Neural cell (in vitro differentiated cells): ENCODE measurements around the gene ADGRL3. TPM values are rescaled to one million over a fixed set of nuclear protein-coding genes. Genes with fewer than 3 reads are reported as not detected.

Experiments
- H2AFZ ChIP-seq: fragments of 200-600, 300-800 bp; sonication (generic), shearing (Covaris generic); 2 replicates; pipeline ENCODE4 v1.6.0; 2014; ENCODE audit warnings: low read depth, mild to moderate bottlenecking, antibody characterized with exemption, low read length, moderate library complexity
- H3F3A ChIP-seq: fragments of 200-600 bp; shearing (Covaris generic); 2 replicates; pipeline ENCODE4 v1.6.1; 2016; ENCODE audit warnings: mild to moderate bottlenecking, moderate library complexity, mixed read lengths, antibody characterized with exemption, low read length; ENCODE audit not compliant: insufficient read depth, poor library complexity, severe bottlenecking
- H3K27ac ChIP-seq: fragments of 200-600, 300-800 bp; sonication (generic), shearing (Covaris generic); 2 replicates; pipeline ENCODE4 v1.5.1; 2014; ENCODE audit warnings: mild to moderate bottlenecking, low read length, moderate library complexity
- H3K27me3 ChIP-seq: fragments of 300-800, 200-600 bp; sonication (generic), shearing (Covaris generic); 2 replicates; pipeline ENCODE4 v1.6.0; 2014; ENCODE audit warnings: mild to moderate bottlenecking, low read depth, low read length, moderate library complexity; ENCODE audit not compliant: insufficient read depth
- H3K36me3 ChIP-seq: fragments of 300-800, 200-600 bp; sonication (generic), shearing (Covaris generic); 2 replicates; pipeline ENCODE4 v1.5.1; 2014; ENCODE audit warnings: mild to moderate bottlenecking, antibody characterized with exemption, low read length, moderate library complexity; ENCODE audit not compliant: insufficient read depth
- H3K4me2 ChIP-seq: fragments of 300-800, 200-600 bp; sonication (generic), shearing (Covaris generic); 2 replicates; pipeline ENCODE4 v1.6.0; 2014; ENCODE audit warnings: mild to moderate bottlenecking, low read length
- H3K4me3 ChIP-seq: fragments of 300-800, 200-600 bp; sonication (generic), shearing (Covaris generic); 2 replicates; pipeline ENCODE4 v1.5.1; 2014; ENCODE audit warnings: mild to moderate bottlenecking, low read length, moderate library complexity
- H3K79me2 ChIP-seq: fragments of 200-600 bp; shearing (Covaris generic); replicated peaks from 2 replicates; pipeline ENCODE4 v1.6.0; 2014; ENCODE audit warnings: mild to moderate bottlenecking, low read length, moderate library complexity; ENCODE audit not compliant: insufficient read depth
- H3K9ac ChIP-seq: fragments of 300-800, 200-600 bp; sonication (generic), shearing (Covaris generic); 2 replicates; pipeline ENCODE4 v1.6.1; 2016; ENCODE audit warnings: mild to moderate bottlenecking, low read length, mixed read lengths
- H3K9me2 ChIP-seq: fragments of 200-600 bp; shearing (Covaris generic); 2 replicates; pipeline ENCODE4 v1.6.1; 2016; ENCODE audit warnings: mild to moderate bottlenecking, low read length, mixed read lengths; ENCODE audit not compliant: insufficient read depth
- H3K9me3 ChIP-seq: fragments of 200-600, 300-800 bp; sonication (generic), shearing (Covaris generic); 2 replicates; pipeline ENCODE4 v1.6.1; 2016; ENCODE audit warnings: mild to moderate bottlenecking, mixed run types, low read length, moderate library complexity, mixed read lengths
- H4K20me1 ChIP-seq: fragments of 200-600 bp; shearing (Covaris generic); 2 replicates; pipeline ENCODE4 v1.6.1; 2016; ENCODE audit warnings: mild to moderate bottlenecking, mixed run types; ENCODE audit not compliant: insufficient read depth
- EP300 ChIP-seq: fragments of 450-650 bp; conservative IDR thresholded peaks from 2 replicates; pipeline ENCODE4 v1.6.1; 2014; ENCODE audit warnings: antibody characterized with exemption, mild to moderate bottlenecking, moderate library complexity; ENCODE audit not compliant: poor library complexity, severe bottlenecking
- EZH2 ChIP-seq: fragments of 200-600, 300-800 bp; shearing (Covaris generic), sonication (generic); IDR thresholded peaks from 2 replicates; pipeline ENCODE4 v1.6.1; 2014; ENCODE audit warnings: antibody characterized with exemption, low read length, borderline replicate concordance, mild to moderate bottlenecking; ENCODE audit not compliant: insufficient read depth, poor library complexity, severe bottlenecking
- POLR2AphosphoS5 ChIP-seq: IDR thresholded peaks from 2 replicates; pipeline ENCODE4 v1.6.1; 2012
- SMC3 ChIP-seq: fragments of 450-650 bp; conservative IDR thresholded peaks from 2 replicates; pipeline ENCODE4 v1.6.1; 2014; ENCODE audit warnings: antibody characterized with exemption, mild to moderate bottlenecking, moderate library complexity; ENCODE audit not compliant: poor library complexity
- TAF1 ChIP-seq: IDR thresholded peaks from 2 replicates; pipeline ENCODE4 v1.6.1; 2012; ENCODE audit warnings: low read depth
- polyA plus RNA-seq: library from polyadenylated mRNA; depleted of rRNA; stranded (reverse); fragments of >200 nt; gene quantifications from 2 replicates; pipeline ENCODE4 v1.2.3, GENCODE V29; 2014
- TF ChIP-seq, protein P1 (sequence below): fragments of 450-650 bp; IDR thresholded peaks from 2 replicates; pipeline ENCODE4 v1.5.1; 2014; ENCODE audit warnings: antibody characterized with exemption, mild to moderate bottlenecking, moderate library complexity; ENCODE audit not compliant: poor library complexity, severe bottlenecking
- TF ChIP-seq, protein P2 (sequence below): IDR thresholded peaks from 2 replicates; pipeline ENCODE4 v1.6.1; 2012; ENCODE audit warnings: borderline replicate concordance

The ADGRL3 gene
- polyA plus RNA-seq, 1 donor from 2014 or later = 99.4 TPM

DNA sequence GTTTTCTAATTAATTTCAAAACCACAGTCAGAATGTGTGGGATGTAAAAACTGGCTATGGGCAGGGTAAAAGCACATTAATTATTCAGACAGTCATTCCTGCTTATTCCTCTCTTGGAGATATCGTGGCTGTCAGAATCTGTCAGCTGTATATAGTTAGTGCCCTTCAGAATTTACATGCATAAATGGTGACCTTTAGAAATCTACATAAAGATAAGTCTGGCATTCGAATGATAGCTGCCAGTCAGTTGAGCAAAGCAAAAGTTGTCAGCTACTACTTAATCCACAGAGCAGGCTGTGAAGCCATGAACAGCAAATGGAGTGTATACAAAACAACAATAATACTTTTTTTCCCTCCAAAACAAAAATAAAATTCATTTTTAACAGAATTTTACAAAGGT lies 189.5 kb downstream of the ADGRL3 start:
- H3K79me2 ChIP-seq = no peaks in the 10 kb centered on the region
- no peak overlapping the region for H3K4me2 ChIP-seq
- TF ChIP-seq TAF1 = no peak
- TF ChIP-seq, protein P1, sequence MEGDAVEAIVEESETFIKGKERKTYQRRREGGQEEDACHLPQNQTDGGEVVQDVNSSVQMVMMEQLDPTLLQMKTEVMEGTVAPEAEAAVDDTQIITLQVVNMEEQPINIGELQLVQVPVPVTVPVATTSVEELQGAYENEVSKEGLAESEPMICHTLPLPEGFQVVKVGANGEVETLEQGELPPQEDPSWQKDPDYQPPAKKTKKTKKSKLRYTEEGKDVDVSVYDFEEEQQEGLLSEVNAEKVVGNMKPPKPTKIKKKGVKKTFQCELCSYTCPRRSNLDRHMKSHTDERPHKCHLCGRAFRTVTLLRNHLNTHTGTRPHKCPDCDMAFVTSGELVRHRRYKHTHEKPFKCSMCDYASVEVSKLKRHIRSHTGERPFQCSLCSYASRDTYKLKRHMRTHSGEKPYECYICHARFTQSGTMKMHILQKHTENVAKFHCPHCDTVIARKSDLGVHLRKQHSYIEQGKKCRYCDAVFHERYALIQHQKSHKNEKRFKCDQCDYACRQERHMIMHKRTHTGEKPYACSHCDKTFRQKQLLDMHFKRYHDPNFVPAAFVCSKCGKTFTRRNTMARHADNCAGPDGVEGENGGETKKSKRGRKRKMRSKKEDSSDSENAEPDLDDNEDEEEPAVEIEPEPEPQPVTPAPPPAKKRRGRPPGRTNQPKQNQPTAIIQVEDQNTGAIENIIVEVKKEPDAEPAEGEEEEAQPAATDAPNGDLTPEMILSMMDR = no peak
- no peak for TF ChIP-seq EZH2
- TF ChIP-seq EP300 = peak; percentile 68
- no peak for TF ChIP-seq SMC3

DNA sequence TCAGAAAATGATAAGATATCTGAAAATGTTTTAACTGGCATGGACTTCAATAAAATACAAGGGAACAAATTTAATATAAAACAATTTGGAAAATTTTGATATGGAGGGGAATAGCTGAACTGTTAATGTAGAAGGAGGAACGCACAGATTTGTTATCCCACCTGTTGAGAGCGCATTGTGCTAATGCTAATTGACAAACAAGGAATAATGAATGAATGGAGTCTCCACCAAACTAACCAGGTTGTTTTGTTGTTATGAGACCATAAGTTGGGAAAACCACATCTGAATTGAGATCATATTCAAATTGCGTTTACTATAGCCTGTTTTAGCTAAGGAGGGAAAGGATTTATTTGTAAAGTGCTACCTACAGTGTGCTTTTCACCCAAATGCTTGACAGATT lies 195.6 kb downstream of the ADGRL3 start:
- no peak overlapping the region for H3K9ac ChIP-seq
- no peaks in the 10 kb centered on the region for H3K27me3 ChIP-seq
- H4K20me1 ChIP-seq = no peaks in the 10 kb centered on the region
- H3K9me3 ChIP-seq = no peaks in the 10 kb centered on the region
- H3K79me2 ChIP-seq = peaks cover 11% of the 10 kb centered on the region
- no peak overlapping the region for H2AFZ ChIP-seq
- no peak overlapping the region for H3K4me3 ChIP-seq
- H3K4me2 ChIP-seq = no peak overlapping the region
- peaks cover 3% of the 10 kb centered on the region for H3F3A ChIP-seq
- TF ChIP-seq EP300 (no peak), EZH2 (no peak), SMC3 (no peak), POLR2AphosphoS5 (no peak), TAF1 (no peak)
- TF ChIP-seq, protein P1 = no peak
- TF ChIP-seq, protein P2, sequence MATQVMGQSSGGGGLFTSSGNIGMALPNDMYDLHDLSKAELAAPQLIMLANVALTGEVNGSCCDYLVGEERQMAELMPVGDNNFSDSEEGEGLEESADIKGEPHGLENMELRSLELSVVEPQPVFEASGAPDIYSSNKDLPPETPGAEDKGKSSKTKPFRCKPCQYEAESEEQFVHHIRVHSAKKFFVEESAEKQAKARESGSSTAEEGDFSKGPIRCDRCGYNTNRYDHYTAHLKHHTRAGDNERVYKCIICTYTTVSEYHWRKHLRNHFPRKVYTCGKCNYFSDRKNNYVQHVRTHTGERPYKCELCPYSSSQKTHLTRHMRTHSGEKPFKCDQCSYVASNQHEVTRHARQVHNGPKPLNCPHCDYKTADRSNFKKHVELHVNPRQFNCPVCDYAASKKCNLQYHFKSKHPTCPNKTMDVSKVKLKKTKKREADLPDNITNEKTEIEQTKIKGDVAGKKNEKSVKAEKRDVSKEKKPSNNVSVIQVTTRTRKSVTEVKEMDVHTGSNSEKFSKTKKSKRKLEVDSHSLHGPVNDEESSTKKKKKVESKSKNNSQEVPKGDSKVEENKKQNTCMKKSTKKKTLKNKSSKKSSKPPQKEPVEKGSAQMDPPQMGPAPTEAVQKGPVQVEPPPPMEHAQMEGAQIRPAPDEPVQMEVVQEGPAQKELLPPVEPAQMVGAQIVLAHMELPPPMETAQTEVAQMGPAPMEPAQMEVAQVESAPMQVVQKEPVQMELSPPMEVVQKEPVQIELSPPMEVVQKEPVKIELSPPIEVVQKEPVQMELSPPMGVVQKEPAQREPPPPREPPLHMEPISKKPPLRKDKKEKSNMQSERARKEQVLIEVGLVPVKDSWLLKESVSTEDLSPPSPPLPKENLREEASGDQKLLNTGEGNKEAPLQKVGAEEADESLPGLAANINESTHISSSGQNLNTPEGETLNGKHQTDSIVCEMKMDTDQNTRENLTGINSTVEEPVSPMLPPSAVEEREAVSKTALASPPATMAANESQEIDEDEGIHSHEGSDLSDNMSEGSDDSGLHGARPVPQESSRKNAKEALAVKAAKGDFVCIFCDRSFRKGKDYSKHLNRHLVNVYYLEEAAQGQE = no peak
- no peaks in the 10 kb centered on the region for H3K9me2 ChIP-seq
- no peak overlapping the region for H3K27ac ChIP-seq
- no peaks in the 10 kb centered on the region for H3K36me3 ChIP-seq

More for the DNA sequence above, 189.5 kb downstream of the ADGRL3 start:
- H3K9ac ChIP-seq = no peak overlapping the region
- H3F3A ChIP-seq = peaks cover 3% of the 10 kb centered on the region
- peak overlapping the region; percentile 16 for H3K27ac ChIP-seq
- H3K36me3 ChIP-seq = no peaks in the 10 kb centered on the region
- no peaks in the 10 kb centered on the region for H3K9me2 ChIP-seq
- H3K9me3 ChIP-seq = no peaks in the 10 kb centered on the region
- no peaks in the 10 kb centered on the region for H4K20me1 ChIP-seq
- no peak overlapping the region for H2AFZ ChIP-seq
- no peak overlapping the region for H3K4me3 ChIP-seq
- H3K27me3 ChIP-seq = no peaks in the 10 kb centered on the region
